ENCODE data around the gene MDP1. TPM values are rescaled to one million over a fixed set of nuclear protein-coding genes. Genes with fewer than 3 reads are reported as not detected.

MDP1 gene
- total and polyA plus RNA-seq, 2 donors from 2014 or later = 22.8 to 55.4 TPM

- intact Hi-C loops (cut with DNase I) = no loop called here
- H3K27ac ChIP-seq (ENCODE audit: low read depth in 2 of 2, low read length in 2 of 2) = no peak overlapping the region
- peaks cover 0 to 38% (median 22%) of the 10 kb centered on the region in 3 donors for H3K4me1 ChIP-seq (ENCODE audit: control insufficient read depth in 2 of 3, insufficient read depth in 2 of 3, low read depth in 1 of 3, low read length in 3 of 3)
- DNase-seq (no peak), FAIRE-seq (no peak)
- peaks cover 8 to 49% (median 42%) of the 10 kb centered on the region in 3 donors for H3K36me3 ChIP-seq (ENCODE audit: control insufficient read depth in 2 of 3, insufficient read depth in 3 of 3, low read length in 3 of 3)
- no peak overlapping the region for H3K4me3 ChIP-seq (ENCODE audit: low read length in 3 of 3)
- H3K9ac ChIP-seq (ENCODE audit: low read length in 3 of 3) = no peak overlapping the region
- no peaks in the 10 kb centered on the region for H3K9me3 ChIP-seq (ENCODE audit: control insufficient read depth in 2 of 3, insufficient read depth in 1 of 3, low read length in 3 of 3)
- TF ChIP-seq CTCF (IDR thresholded peaks at IDR 0.05; ENCODE audit: borderline replicate concordance, extremely low read depth, insufficient read depth) = no peak
- H3K27me3 ChIP-seq (ENCODE audit: control insufficient read depth, insufficient read depth, low read length) = no peaks in the 10 kb centered on the region
Measured at GRCh38 chr14:24237463-24237955, 21.6 kb upstream of the MDP1 start.

- Histone ChIP-seq H3K27ac (ENCODE audit: low read depth in 2 of 2, low read length in 2 of 2) (no peak overlapping the region), H3K4me3 (ENCODE audit: low read length in 3 of 3) (no peak overlapping the region), H3K9ac (ENCODE audit: low read length in 3 of 3) (no peak overlapping the region), H3K27me3 (ENCODE audit: control insufficient read depth, insufficient read depth, low read length) (no peaks in the 10 kb centered on the region), H3K4me1 (ENCODE audit: control insufficient read depth in 2 of 3, insufficient read depth in 2 of 3, low read depth in 1 of 3, low read length in 3 of 3) (peaks cover 0 to 38% (median 22%) of the 10 kb centered on the region in 3 donors), H3K9me3 (ENCODE audit: control insufficient read depth in 2 of 3, insufficient read depth in 1 of 3, low read length in 3 of 3) (no peaks in the 10 kb centered on the region), H3K36me3 (ENCODE audit: control insufficient read depth in 2 of 3, insufficient read depth in 3 of 3, low read length in 3 of 3) (peaks cover 8 to 49% (median 42%) of the 10 kb centered on the region in 3 donors)
- no peak for FAIRE-seq
- no peak for DNase-seq
- intact Hi-C loops (cut with DNase I) = no loop called here
- no peak for TF ChIP-seq CTCF (IDR thresholded peaks at IDR 0.05; ENCODE audit: borderline replicate concordance, extremely low read depth, insufficient read depth)
Measured at GRCh38 chr14:24236689-24237462, 21.0 kb upstream of the MDP1 start.

GRCh38 chr14:24235804-24236688 is 20.2 kb upstream of the MDP1 start:
- Histone ChIP-seq H3K27ac (ENCODE audit: low read depth in 2 of 2, low read length in 2 of 2) (no peak overlapping the region), H3K9ac (ENCODE audit: low read length in 3 of 3) (no peak overlapping the region), H3K4me3 (ENCODE audit: low read length in 3 of 3) (no peak overlapping the region), H3K36me3 (ENCODE audit: control insufficient read depth in 2 of 3, insufficient read depth in 3 of 3, low read length in 3 of 3) (peaks cover 8 to 48% (median 41%) of the 10 kb centered on the region in 3 donors), H3K27me3 (ENCODE audit: control insufficient read depth, insufficient read depth, low read length) (no peaks in the 10 kb centered on the region), H3K9me3 (ENCODE audit: control insufficient read depth in 2 of 3, insufficient read depth in 1 of 3, low read length in 3 of 3) (no peaks in the 10 kb centered on the region), H3K4me1 (ENCODE audit: control insufficient read depth in 2 of 3, insufficient read depth in 2 of 3, low read depth in 1 of 3, low read length in 3 of 3) (peaks cover 0 to 38% (median 26%) of the 10 kb centered on the region in 3 donors)
- TF ChIP-seq CTCF (IDR thresholded peaks at IDR 0.05; ENCODE audit: borderline replicate concordance, extremely low read depth, insufficient read depth) = no peak
- intact Hi-C loops (cut with DNase I) = no loop called here
- no peak for FAIRE-seq
- no peak for DNase-seq
